SU-DHL-6 (cell line): ENCODE data around the gene ZNF610.

Experiments
- H2AFZ ChIP-seq: fragments of 200-600 bp; sonication (generic); 2 replicates; pipeline ENCODE4 v1.6.1; 2014; ENCODE audit warnings: low read depth, mild to moderate bottlenecking, moderate library complexity, mixed read lengths, antibody characterized with exemption, low read length; ENCODE audit not compliant: severe bottlenecking
- H3F3A ChIP-seq: fragments of 200-600 bp; shearing (Covaris generic); 2 replicates; pipeline ENCODE4 v1.6.0; 2016; ENCODE audit warnings: antibody characterized with exemption, mild to moderate bottlenecking; ENCODE audit not compliant: insufficient read depth
- H3K27ac ChIP-seq: fragments of 200-600 bp; sonication (generic); 2 replicates; pipeline ENCODE4 v1.5.1; 2016; ENCODE audit warnings: low read depth, mild to moderate bottlenecking, low read length, moderate library complexity, mixed read lengths
- H3K27me3 ChIP-seq: fragments of 200-600 bp; sonication (generic), shearing (Covaris generic); 2 replicates; pipeline ENCODE4 v1.6.0; 2014; ENCODE audit warnings: mild to moderate bottlenecking, low read length
- H3K36me3 ChIP-seq: fragments of 200-600 bp; sonication (generic); 2 replicates; pipeline ENCODE4 v1.6.1; 2014; ENCODE audit warnings: mild to moderate bottlenecking, low read length, mixed read lengths
- H3K4me2 ChIP-seq: fragments of 300-600, 200-600 bp; shearing (Covaris generic), sonication (generic); 2 replicates; pipeline ENCODE4 v1.6.0; 2014; ENCODE audit warnings: low read length, low read depth, mild to moderate bottlenecking; ENCODE audit not compliant: poor library complexity, severe bottlenecking
- H3K4me3 ChIP-seq: fragments of 200-600 bp; sonication (generic); 2 replicates; pipeline ENCODE4 v1.5.1; 2014; ENCODE audit warnings: antibody characterized with exemption, low read length, mild to moderate bottlenecking, mixed read lengths; ENCODE audit not compliant: insufficient read depth, poor library complexity, severe bottlenecking
- H3K79me2 ChIP-seq: fragments of 200-600 bp; sonication (generic); 2 replicates; pipeline ENCODE4 v1.6.1; 2014; ENCODE audit warnings: mild to moderate bottlenecking, low read length, moderate library complexity; ENCODE audit not compliant: insufficient read depth
- H3K9ac ChIP-seq: fragments of 200-600 bp; sonication (generic); 2 replicates; pipeline ENCODE4 v1.7.0; 2014; ENCODE audit warnings: mild to moderate bottlenecking, low read length
- H3K9me2 ChIP-seq: fragments of 200-600 bp; sonication (generic); replicated peaks from 2 replicates; pipeline ENCODE4 v1.6.1; 2014; ENCODE audit warnings: low read length; ENCODE audit not compliant: insufficient read depth
- H3K9me3 ChIP-seq: fragments of 200-600 bp; sonication (generic); 2 replicates; pipeline ENCODE4 v1.6.1; 2014; ENCODE audit warnings: low read length, mixed read lengths; ENCODE audit not compliant: insufficient read depth
- H4K20me1 ChIP-seq: fragments of 200-600 bp; sonication (generic); 2 replicates; pipeline ENCODE4 v1.6.1; 2014; ENCODE audit warnings: low read depth, mild to moderate bottlenecking, antibody characterized with exemption, low read length, moderate library complexity, mixed read lengths
- EZH2phosphoT487 ChIP-seq: fragments of 200-600 bp; sonication (generic), shearing (Covaris generic); conservative IDR thresholded peaks from 2 replicates; pipeline ENCODE4 v1.6.1; 2018; ENCODE audit warnings: mild to moderate bottlenecking, antibody characterized with exemption, low read length, moderate library complexity, mixed read lengths
- TF ChIP-seq, protein P1 (sequence below): fragments of 200-600 bp; sonication (generic); IDR thresholded peaks from one replicate; pipeline ENCODE4 v1.5.1; 2017; ENCODE audit warnings: antibody characterized with exemption, mild to moderate bottlenecking, low read length, moderate library complexity; ENCODE audit not compliant: insufficient read depth, poor library complexity, severe bottlenecking

The ZNF610 gene

DNA sequence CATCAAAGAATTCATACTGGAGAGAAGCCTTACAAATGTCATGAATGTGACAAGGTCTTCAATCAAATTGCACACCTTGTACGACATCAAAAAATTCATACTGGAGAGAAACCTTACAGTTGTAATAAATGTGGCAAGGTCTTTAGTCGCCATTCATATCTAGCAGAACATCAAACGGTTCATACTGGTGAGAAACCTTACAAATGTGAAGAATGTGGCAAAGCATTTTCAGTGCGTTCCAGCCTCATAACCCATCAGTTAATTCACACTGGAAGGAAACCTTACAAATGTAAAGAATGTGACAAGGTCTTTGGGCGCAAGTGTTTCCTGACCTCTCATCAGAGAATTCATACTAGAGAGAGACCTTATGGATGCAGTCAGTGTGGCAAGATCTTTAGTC, 79.7 kb downstream of the ZNF610 start:
- H3K9me2 ChIP-seq = no peaks in the 10 kb centered on the region
- H3K4me3 ChIP-seq = no peak overlapping the region
- H3K27ac ChIP-seq = no peak overlapping the region
- TF ChIP-seq, protein P1, sequence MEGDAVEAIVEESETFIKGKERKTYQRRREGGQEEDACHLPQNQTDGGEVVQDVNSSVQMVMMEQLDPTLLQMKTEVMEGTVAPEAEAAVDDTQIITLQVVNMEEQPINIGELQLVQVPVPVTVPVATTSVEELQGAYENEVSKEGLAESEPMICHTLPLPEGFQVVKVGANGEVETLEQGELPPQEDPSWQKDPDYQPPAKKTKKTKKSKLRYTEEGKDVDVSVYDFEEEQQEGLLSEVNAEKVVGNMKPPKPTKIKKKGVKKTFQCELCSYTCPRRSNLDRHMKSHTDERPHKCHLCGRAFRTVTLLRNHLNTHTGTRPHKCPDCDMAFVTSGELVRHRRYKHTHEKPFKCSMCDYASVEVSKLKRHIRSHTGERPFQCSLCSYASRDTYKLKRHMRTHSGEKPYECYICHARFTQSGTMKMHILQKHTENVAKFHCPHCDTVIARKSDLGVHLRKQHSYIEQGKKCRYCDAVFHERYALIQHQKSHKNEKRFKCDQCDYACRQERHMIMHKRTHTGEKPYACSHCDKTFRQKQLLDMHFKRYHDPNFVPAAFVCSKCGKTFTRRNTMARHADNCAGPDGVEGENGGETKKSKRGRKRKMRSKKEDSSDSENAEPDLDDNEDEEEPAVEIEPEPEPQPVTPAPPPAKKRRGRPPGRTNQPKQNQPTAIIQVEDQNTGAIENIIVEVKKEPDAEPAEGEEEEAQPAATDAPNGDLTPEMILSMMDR = no peak
- TF ChIP-seq EZH2phosphoT487 = no peak
- H2AFZ ChIP-seq = no peak overlapping the region
- H4K20me1 ChIP-seq = no peaks in the 10 kb centered on the region
- H3K36me3 ChIP-seq = no peaks in the 10 kb centered on the region
- H3K79me2 ChIP-seq = no peaks in the 10 kb centered on the region
- no peak overlapping the region for H3K9ac ChIP-seq
- peaks cover 34% of the 10 kb centered on the region; the same call in 1 of the 2 replicates for H3K9me3 ChIP-seq
- H3F3A ChIP-seq = no peaks in the 10 kb centered on the region
- no peaks in the 10 kb centered on the region for H3K27me3 ChIP-seq
- no peak overlapping the region for H3K4me2 ChIP-seq
